ENCODE data around the gene CD34.
"Not testable (repeated sequence)": the region's sequence is repeated elsewhere in the genome, so short reads cannot be mapped to it uniquely, and the experiment has no call there.

Gene CD34

GRCh38 chr1:207897188-207897587 lies 13.7 kb downstream of the CD34 start:
- DNase-seq, result no peak

DNA sequence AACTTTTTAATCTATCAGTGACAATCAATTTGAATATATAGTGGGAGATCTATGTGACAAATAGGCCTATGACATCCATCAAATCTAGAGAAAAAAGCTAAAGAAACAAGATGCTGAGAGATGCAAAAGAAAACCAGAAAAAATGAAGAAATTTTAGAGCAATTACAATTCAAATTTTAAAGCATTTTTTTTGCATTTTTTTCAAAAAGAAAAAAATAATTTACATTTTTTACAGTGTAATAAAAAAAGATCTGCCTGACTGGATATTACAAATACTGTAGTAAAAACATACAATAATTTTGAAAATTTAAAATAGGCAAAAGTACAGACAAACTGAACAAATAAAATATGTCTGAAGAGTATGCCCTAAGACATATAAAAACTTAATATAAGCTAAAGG lies 14.4 kb downstream of the CD34 start:
- no peak for DNase-seq

DNA sequence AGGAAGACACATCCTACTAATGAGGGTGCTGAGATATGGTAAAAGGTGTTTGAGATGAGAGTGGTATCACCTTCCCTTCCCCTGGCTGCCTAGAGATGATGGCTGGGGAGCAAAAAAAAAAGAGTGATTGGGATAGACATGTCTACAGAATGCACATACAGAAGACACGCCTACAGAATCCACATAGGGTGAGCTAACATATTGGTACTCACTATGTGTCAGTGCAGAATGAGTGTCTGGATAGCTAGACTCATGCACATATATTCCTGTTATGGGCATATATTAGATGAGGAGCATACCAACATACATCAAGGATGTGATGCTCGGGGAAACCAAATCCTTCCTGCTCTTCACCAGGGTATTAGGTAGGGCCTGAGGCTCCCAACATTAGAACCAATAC lies 16.2 kb downstream of the CD34 start:
- DNase-seq, result no peak

- no peak for DNase-seq
Measured at GRCh38 chr1:207893737-207894582, 17.0 kb downstream of the CD34 start.

DNA sequence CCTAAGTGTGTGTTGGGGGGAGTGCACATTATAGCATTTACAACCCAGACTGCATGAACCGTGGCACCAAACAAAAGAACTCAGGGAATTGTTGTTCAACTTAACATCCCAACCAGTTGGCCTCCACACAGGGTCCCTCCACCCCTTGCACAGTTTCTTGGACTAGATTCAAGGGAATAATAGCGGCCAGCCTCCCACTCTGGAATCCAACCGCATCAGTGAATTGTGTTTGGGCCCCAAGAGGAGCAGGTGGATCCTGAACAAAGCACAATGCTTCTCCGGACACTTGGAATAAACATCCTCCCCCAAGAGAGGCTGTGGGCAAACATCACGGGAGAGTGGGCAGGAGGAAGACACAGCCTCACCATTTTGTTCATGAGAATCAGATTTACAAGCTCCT lies 18.2 kb downstream of the CD34 start:
- no peak for DNase-seq

- DNase-seq, result no peak
Measured at GRCh38 chr1:207891148-207891547, 19.8 kb downstream of the CD34 start.

DNA sequence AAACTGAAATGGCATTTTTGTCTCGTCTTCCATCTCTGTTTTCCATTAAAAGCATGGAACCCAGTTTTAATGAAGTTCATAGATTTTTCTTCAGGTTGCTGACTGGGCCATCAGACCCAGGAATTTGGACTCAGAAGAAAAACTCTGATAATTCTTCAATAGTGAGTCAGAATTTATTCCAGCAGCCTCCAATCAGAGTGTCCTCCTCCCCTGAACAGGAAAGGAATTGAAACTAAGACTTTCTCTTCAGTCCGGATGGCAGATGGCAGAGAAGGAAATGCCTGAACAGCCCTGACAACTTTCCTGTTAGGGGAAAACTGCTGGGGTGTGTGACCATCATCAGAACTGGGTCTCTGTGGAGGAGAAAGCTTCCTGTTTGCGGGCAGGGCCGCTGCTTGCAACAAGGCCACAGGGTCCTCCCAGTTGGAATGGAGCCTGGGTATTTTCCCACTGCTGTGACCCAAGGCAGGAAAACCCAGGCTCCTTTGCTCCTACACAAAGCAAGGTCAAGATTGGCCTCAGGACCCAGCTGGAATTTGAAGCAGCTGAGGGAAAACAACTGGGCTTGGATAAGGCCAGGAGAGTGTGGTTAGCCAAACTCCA lies 20.7 kb downstream of the CD34 start:
- DNase-seq, result no peak

- DNase-seq, result no peak
Measured at GRCh38 chr1:207888652-207889051, 22.3 kb downstream of the CD34 start.

DNA sequence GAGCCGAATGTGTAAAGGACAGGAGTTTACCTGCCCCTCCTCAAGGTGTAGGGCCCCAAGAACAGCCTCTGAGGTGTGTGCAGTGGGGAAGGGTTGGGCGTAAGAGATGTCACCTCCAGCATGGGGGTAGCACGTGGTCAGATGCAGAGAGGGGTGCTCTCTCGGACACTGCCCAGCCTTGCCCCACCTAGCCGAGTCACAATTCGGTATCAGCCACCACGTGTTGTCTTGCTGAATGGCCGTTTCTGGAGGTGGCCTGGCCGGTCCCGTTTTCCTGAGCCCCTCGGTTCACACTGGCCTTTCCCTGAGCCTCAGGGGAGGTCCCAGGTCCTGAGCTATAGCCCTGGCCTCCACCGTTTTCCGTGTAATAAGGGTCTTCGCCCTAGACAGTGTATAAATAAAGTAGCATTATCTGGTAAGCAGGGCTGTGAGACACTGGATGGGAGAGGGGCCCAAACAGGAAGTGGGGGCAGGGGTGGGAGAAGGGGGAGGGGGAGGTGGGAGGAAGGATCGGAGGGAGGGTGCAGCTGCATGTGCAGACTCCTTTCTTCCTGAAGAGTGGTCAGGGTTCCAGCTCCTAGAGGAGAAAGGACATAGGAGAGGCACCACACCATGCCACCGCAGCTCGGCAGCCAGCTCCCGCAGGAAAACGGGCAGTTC lies 23.3 kb downstream of the CD34 start:
- no peak for DNase-seq

DNA sequence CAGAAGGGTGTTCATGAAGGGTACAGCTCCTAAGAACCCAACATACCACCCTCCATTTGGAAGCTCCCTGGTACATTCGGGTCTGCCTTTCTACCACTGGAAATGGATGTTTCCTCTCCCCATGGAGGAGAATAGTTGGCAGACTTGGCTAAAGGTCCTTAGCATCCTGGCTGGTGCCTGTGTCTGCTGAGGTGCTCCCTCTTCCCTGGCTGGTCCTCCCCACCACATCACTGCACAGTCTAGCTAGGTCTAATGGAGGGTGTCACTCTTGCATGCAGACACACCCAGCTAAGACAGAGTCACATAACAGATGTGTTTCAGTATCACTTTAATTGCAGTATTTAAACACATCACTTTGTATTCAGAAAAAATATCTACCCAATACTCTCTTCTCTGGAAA lies 24.7 kb downstream of the CD34 start:
- DNase-seq, result no peak

GRCh38 chr1:207885129-207886032 lies 25.5 kb downstream of the CD34 start:
- peak; percentile 69 for DNase-seq

DNA sequence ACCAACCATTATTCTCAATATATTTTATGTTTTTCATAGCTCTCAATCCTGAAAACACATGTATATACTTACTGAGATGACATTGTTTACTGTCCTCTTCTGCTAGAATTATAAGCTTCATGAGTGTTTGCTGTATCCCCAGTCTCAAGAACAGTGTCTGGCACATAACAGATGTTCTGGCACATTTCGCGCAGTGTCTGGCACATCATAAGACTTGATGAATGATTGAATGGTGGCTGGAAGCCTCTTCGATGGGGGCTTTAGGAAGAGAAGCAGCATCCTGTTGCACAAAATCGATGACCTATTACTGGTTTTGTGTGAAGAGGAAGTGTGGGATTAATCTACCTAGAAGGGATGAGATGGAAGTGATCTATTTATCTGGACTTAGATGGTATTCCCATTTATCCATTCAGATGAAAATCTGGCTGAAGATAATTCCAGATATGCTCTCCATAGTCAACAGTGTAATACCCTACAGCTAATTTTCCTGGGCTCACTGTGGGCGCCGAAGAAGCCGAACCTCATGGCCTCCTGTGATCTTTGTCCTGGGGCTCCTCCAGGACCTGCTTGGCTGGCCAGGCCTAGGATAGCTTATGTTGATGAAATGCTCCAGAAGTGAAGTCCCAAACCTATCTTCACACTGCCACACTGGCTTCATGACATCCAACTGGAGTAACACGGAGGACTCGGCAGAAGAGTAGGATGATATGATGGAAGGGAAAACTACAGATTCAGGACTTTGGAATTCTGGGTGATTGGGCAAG lies 26.5 kb downstream of the CD34 start:
- no peak for DNase-seq

GRCh38 chr1:207883660-207884250 lies 27.2 kb downstream of the CD34 start:
- DNase-seq, result no peak

DNA sequence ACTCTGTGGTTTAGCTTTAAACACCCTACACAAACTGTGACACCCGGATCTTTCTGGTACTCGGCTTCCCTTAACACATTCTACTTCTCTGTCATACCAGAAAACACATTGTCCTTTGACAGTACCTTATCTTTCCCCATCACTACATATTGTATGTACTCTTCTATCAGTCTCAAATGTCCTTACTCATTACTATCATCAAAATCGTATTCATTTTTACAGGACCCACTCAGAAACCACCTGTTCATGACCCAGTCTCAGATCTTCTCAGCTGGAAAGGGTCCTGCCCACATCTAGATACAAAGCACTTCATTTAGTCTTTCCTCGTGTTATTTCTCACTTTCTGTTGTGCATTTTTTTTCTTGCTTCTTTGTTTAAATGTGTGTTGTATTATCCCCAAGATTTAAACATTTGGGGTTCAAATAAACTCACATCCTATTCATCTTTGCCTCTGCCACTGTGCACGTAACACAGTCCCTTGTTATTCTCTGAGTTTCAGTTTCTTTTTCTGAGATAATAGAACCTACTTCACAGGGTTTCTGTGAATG lies 27.7 kb downstream of the CD34 start:
- no peak for DNase-seq

- no peak for DNase-seq
Measured at GRCh38 chr1:207882692-207883091, 28.2 kb downstream of the CD34 start.

GRCh38 chr1:207878939-207879338 lies 32.0 kb downstream of the CD34 start:
- DNase-seq, result no peak

DNA sequence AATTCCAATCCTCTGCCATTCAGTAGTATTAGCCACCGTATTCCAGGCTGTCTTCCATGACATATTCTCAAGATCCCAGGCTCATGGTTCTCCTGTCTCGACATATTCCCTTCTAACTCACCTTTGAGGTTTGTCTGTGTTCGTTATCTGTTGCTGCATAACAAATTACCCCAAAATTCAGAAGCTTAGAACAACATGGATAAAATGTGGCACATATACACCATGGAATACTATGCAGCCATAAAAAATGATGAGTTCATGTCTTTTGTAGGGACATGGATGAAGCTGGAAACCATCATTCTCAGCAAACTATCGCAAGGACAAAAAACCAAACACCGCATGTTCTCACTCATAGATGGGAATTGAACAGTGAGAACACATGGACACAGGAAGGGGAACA lies 33.0 kb downstream of the CD34 start:
- not testable (repeated sequence) for DNase-seq

DNA sequence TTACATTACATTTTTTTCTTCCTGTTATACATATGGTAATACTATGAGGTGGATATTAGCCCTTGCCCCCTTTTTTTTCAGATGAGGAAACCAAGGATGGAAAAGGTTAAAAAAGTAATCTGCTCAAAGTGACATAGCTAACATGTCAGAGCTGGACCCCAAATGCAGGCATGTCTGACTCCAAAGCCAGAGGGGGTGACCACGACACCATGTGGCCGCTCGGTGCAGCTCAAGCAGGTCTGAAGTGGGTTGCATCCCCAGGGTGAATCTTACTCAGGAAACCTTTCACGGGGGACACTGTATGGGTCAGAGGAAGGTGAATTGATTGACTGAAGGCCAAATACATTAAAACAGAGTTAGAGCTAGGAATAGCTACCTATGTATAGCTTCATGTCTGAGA lies 34.8 kb downstream of the CD34 start:
- no peak for DNase-seq

DNA sequence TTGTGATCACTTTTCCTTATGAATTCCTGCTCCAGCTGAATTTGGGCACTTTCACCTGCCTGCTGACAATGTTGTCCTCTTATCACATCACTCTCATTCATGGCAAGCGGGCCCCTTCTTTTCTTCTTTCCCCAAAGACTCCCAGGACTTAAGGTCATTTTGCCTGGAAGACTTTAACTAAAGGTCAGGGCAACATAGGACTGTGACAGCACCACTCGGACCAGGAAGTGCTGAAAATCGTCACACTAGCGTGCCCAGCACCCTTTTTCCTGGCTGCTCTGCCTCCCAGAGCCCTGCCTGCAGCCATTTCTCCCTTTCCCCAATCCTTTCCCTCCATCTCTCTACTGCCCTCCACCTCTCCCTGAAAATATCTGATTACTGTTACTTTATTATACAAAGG lies 35.4 kb downstream of the CD34 start:
- DNase-seq, result no peak

GRCh38 chr1:207873055-207873890 lies 37.7 kb downstream of the CD34 start:
- no peak for DNase-seq

- no peak for DNase-seq
Measured at GRCh38 chr1:207872621-207873020, 38.3 kb downstream of the CD34 start.
